H1 (cell line): ENCODE measurements around the gene MFSD6L. TPM values are rescaled to one million over a fixed set of nuclear protein-coding genes. Genes with fewer than 3 reads are reported as not detected.

Experiments used
- BRCA1 ChIP-seq: IDR thresholded peaks from 2 replicates; pipeline ENCODE4 v1.6.1; 2012; ENCODE audit warnings: low read depth, low read length, improper control_type of control experiment
- CBX8 ChIP-seq: fragments of 300-800, 300-1000 bp; sonication (generic); IDR thresholded peaks from 2 replicates; pipeline ENCODE4 v1.7.1; 2016; ENCODE audit warnings: low read depth, low read length, borderline replicate concordance
- GABPA ChIP-seq: IDR thresholded peaks from 2 replicates; pipeline ENCODE4 v1.6.1; 2011; ENCODE audit warnings: mild to moderate bottlenecking, low read length, moderate library complexity, borderline replicate concordance; ENCODE audit not compliant: insufficient read depth
- KDM4A ChIP-seq: IDR thresholded peaks from one replicate; pipeline ENCODE4 v1.7.1; 2012; ENCODE audit warnings: low read depth, mild to moderate bottlenecking, moderate library complexity, low read length, inconsistent platforms; ENCODE audit not compliant: severe bottlenecking
- NRF1 ChIP-seq: IDR thresholded peaks from 2 replicates; pipeline ENCODE4 v1.6.1; 2011; ENCODE audit warnings: mild to moderate bottlenecking, low read depth, low read length, improper control_type of control experiment
- TAF1 ChIP-seq: IDR thresholded peaks from 2 replicates; pipeline ENCODE4 v1.6.1; 2011; ENCODE audit warnings: mild to moderate bottlenecking, low read depth, low read length
- polyA plus RNA-seq, 7 experiments: library from polyadenylated mRNA; depleted of rRNA in 3 of 7; stranded (reverse) in 5 of 7; unstranded in 2 of 7; fragments of >200 nt in 5 of 7; fragments of 200-250 nt in 2 of 7; gene quantifications; 1 replicate in 5 of 7; 2 replicates in 1 of 7; 4 replicates in 1 of 7; pipeline versions ENCODE4 v1.2.1 to v1.2.3, GENCODE V29; 2011 to 2013; ENCODE audit warnings: missing spikeins in 2 of 7, mixed read lengths in 2 of 7
- total RNA-seq: library from RNA; stranded (reverse); fragmentation: NEBNext Ultra II Directional; extraction: Animal tissue kit (Norgen Biotek cat#: 25700); gene quantifications from 2 replicates; pipeline ENCODE4 v1.2.1, GENCODE V29; 2021
- TF ChIP-seq, protein P1 (sequence below): IDR thresholded peaks from 2 replicates; pipeline ENCODE4 v1.6.1; 2012; ENCODE audit warnings: low read length, inconsistent platforms

The MFSD6L gene
- total and polyA plus RNA-seq, 2 of the 8 experiments (the other 6 are each of a cell fraction or from before 2014, with no cell fraction given), result 2.6 to 2.7 TPM

DNA sequence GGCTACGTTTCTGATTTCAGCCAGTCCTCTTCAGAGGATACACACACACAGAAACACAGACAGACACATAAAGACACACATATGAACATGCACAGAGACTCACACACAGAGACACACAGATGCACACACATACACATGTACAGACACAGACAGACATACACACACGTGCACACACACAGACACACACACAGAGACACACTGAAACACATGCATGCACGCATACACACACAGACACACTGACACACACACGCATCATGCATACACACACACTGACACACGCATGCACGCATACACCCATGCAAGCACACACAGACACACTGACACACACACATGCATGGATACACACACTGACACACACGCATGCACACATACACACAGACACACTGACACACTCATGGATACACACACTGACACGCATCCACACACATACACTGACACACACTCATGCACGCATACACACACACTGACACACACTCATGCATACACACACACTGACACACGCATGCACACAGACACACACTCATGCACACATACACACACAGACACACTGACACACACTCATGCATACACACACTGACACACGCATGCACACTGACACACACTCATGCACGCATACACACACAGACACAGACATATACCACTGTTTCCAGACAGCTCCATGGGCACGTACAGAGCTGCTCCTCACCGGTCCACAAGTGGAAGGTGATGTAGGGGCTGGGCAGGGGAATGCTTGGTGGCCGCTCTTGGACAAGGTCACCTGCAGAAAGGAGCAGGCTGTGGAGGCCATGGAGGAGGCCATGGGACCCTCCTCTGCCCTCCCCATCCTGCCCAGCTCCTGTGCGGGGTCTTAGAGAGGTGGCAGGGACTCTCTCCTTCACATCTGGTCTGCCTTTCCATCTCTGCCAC is 30.1 kb upstream of the MFSD6L start (continued):
- TF ChIP-seq, protein P1, sequence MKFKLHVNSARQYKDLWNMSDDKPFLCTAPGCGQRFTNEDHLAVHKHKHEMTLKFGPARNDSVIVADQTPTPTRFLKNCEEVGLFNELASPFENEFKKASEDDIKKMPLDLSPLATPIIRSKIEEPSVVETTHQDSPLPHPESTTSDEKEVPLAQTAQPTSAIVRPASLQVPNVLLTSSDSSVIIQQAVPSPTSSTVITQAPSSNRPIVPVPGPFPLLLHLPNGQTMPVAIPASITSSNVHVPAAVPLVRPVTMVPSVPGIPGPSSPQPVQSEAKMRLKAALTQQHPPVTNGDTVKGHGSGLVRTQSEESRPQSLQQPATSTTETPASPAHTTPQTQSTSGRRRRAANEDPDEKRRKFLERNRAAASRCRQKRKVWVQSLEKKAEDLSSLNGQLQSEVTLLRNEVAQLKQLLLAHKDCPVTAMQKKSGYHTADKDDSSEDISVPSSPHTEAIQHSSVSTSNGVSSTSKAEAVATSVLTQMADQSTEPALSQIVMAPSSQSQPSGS, result no peak
- TF ChIP-seq CBX8 (no peak), GABPA (no peak), TAF1 (no peak), KDM4A (no peak), NRF1 (no peak), BRCA1 (no peak)
